NCI-H1092 (cell line): ENCODE measurements around the gene TRPM8.
"Not testable (repeated sequence)": the region's sequence is repeated elsewhere in the genome, so short reads cannot be mapped to it uniquely, and the experiment has no call there.

Experiments
- DNase-seq: peaks from one replicate; lab custom pipeline; 2025; lab: John Stamatoyannopoulos, UW

The TRPM8 gene

GRCh38 chr2:233938676-233939370, 21.6 kb downstream of the TRPM8 start:
- DNase-seq = no peak

- no peak for DNase-seq
Observed at GRCh38 chr2:233940376-233941276, 23.5 kb downstream of the TRPM8 start.

- DNase-seq = no peak
Observed at GRCh38 chr2:233942731-233943130, 25.6 kb downstream of the TRPM8 start.

- no peak for DNase-seq
Observed at GRCh38 chr2:233944269-233944668, 27.1 kb downstream of the TRPM8 start.

- no peak for DNase-seq
Observed at GRCh38 chr2:233944722-233945121, 27.5 kb downstream of the TRPM8 start.

GRCh38 chr2:233945146-233945545, 28.0 kb downstream of the TRPM8 start:
- DNase-seq = no peak

GRCh38 chr2:233950078-233950825, 33.1 kb downstream of the TRPM8 start:
- no peak for DNase-seq

GRCh38 chr2:233952335-233952734, 35.2 kb downstream of the TRPM8 start:
- DNase-seq = no peak

GRCh38 chr2:233953087-233953801, 36.1 kb downstream of the TRPM8 start:
- peak; percentile 74 for DNase-seq

- DNase-seq = no peak
Observed at GRCh38 chr2:233960203-233960602, 43.0 kb downstream of the TRPM8 start.

GRCh38 chr2:233961905-233962304, 44.7 kb downstream of the TRPM8 start:
- DNase-seq = no peak

GRCh38 chr2:233964581-233964980, 47.4 kb downstream of the TRPM8 start:
- DNase-seq = no peak

GRCh38 chr2:233965032-233965603, 47.9 kb downstream of the TRPM8 start:
- DNase-seq = no peak

GRCh38 chr2:233965646-233966045, 48.5 kb downstream of the TRPM8 start:
- DNase-seq = not testable (repeated sequence)

- no peak for DNase-seq
Observed at GRCh38 chr2:233966388-233966787, 49.2 kb downstream of the TRPM8 start.

GRCh38 chr2:233967164-233967563, 50.0 kb downstream of the TRPM8 start:
- no peak for DNase-seq

- DNase-seq = no peak
Observed at GRCh38 chr2:233968556-233968955, 51.4 kb downstream of the TRPM8 start.

- not testable (repeated sequence) for DNase-seq
Observed at GRCh38 chr2:233972460-233972859, 55.3 kb downstream of the TRPM8 start.

GRCh38 chr2:233972941-233973575, 55.9 kb downstream of the TRPM8 start:
- no peak for DNase-seq

- DNase-seq = no peak
Observed at GRCh38 chr2:233973786-233974185, 56.6 kb downstream of the TRPM8 start.

- DNase-seq = no peak
Observed at GRCh38 chr2:233974530-233975071, 57.4 kb downstream of the TRPM8 start.
